ENCODE data around the gene C3orf18.

The C3orf18 gene

DNA sequence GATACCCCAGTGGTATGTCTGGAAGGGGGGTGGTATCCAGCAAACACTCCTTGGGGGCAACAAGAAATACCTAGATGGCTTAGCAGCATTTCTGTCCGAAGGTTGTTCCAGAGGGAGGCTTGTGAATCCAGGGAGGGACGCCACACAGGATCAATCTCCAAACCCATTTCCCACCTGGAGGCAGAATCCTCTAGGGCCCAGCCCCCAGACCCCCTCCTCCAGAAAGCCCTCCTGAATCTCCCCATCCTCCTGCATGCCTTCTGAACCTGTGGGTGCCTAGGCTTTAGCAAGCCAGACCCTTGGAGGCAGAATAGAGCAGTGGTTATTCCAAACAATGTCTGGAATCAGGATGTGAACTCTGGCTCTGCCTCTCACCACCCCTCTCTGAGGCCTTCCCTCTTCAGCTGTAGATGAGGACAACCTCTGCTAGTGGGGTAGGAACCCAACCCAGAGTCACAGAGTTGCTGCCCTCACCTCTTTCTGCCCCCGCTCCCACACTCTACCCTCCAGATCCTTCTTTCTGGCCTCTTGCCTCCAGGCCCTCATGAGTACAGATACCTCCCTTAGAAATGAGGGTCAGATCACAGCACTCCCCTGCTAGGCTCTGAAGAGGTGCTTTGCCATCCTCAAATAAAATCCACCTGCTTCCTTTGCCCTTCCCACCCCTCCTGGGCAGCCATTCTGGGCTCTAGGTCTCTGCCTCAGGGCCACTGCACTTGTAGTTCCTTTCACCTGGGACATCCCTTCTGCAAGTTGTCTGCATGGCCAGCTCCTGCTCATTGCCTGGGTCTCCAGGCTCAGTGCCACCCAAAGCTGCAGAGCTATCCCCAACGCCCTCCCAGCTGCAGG, 35.9 kb upstream of the C3orf18 start:
- DNase-seq, result no peak

DNA sequence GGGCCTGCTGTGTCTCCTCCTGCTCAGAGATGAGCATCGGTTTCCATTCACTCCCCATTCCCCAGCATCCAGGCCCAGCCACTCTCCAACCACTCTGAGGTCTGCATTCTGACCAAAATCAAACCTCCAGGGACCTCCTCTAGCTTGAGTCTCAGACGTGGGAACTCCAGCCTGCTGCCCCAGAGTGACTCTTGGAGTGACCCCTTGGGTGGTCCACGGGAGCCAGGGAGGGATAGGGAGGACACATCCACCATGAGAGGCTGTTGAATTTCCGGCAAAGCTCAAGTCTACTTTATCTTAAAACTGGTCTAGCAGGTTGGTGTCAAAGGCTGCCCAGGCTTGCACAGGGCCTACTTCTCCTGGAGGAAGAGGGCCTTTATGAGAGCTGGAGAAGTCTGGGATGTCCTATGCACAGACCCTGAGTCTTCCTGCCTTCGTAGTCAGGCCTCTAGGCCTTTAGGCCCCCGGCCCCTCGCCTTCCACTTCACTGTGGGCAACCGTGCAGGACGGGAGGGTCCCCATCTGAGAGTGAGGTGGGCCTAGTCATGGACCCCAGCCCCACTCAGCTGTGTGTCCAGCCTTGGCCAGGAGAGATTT, 35.1 kb upstream of the C3orf18 start:
- no peak for DNase-seq

DNA sequence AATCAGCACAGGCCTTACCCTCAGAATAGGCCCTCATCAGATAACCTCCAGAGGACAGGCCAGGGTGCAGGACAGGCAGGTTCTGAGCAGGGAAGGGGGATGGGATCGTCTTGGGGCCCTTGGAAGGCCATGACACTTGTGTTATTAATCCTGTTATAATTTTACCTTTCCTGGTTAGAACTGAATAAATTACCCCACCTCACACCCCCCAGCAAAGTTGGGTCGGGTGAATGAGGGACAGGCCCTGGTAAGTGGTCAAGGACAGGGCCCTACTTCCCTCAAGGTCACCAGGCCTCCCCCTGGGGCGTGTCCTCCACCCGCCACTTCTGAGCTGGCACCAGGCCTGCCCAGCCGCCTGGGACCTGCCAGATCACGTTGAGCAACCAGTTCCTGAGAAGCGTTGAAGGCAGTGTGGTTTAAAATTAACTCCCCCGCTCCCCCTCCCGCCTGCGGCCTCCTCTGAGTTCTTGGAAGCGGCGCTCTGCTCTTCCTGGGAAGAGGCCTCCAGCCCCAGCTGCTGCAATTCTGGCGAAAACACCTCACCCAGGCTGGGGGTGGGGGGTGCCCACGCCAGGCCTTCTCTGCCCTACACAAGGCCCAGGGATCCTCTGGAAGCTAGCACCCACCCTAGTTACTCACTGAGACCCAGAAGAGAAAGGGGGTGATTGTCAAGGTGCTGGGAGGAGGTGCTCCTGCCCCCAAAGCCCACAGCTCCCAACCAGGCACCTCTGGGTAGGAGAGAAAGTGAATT, 33.5 kb upstream of the C3orf18 start:
- peak; percentile 97 for DNase-seq

DNA sequence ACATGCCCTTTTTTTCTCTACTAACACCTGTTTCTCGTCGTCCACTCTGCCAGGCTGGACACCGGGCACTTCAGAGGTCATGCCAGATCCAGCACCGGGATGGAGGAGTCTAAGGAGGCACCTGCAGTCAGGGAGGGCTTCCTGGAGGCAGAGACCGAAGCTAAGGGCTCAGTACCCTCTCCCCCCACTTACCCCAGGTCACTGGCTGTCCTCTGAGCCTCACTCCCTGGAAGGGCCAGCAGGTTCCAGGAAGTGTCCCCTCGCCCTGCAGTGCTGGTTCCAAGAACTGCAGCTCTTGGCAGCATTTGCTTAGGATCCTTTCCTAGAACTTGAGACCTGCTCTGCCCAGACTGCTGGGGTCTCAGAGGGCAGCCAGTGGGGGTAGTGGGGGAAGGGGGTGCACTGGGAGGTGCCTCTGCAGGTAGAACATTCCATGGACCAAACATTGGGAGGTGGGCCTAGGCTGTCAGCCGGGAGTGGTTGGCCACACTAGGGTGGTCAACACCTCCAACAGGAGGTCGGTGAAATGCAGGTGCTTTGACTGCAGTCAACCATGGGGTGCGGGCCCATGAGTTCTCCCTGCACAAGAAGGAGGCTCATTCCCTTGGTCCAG, 32.7 kb upstream of the C3orf18 start:
- DNase-seq, result no peak

DNA sequence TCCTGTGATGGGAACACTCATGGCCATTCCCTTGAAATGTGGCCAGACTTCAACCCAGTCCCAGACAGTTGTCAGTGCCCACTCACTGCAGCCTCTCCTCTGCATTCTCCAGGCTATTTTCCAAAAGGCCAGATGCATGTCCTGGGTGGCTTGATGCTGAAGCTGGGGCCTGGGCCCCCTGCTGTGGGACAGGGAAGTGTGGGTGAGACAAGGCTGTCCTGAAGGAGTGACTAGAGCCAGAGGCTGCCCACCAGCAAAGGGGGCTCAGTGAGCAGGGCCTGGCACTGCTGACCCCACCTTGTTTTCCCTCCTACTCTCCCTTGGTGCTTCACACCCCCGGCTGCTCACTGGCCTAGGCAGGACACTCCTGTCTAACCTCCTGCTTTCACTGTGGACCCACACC, 32.2 kb upstream of the C3orf18 start:
- DNase-seq, result no peak

DNA sequence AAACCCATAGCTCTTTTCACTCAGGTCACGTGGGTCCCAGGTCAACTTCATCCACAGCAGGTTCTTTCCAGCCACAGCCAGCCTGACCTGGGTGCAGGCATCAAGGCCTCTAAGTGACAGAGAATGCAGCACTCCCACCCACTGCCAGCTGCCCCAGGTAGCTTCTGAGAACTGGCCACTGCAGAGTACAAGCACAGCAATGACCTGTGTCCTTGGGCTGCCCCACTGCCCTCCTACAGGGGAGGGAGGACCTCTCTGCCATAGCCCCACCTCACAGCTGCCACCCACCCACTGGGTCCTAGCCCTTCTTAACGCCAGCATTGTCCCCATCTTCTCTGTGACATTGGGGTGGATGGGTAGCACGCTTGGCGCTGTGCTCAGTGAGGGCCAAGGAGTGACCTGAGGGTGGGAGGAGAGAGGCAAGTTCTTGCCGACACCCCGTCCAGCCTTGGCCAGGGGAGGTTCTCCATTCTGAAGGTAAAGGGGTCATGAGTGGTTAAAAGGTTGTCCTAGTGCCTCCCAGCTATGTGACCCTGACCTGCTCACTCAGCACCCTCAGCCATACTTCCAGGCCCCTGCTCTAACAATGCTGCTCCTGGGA, 31.7 kb upstream of the C3orf18 start:
- no peak for DNase-seq

DNA sequence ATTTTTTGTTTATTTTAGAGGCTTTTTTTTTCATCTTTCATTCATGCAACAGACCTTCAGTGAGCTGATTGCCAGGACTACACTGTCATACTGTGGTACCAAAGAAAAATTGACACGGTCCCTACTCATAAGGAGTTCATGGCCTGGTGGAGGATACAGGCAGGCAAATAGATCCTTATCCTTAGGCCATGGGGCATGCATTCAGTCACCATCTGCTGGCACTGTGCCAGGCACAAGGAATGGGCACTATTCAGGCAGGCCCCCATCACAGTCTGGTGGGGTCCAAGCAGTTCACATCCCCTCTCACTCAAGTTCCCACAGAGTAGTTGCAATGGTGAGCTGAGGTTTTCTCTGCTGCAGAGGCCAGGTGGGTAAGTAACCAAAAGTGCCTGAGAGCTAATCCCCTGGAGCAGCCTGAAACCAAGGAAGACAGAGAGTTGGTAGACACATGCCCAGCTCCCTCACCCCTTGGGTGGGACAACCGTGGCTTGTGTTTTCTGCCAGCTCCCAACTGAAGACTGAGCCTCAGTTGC, 26.8 kb upstream of the C3orf18 start:
- DNase-seq, result no peak

DNA sequence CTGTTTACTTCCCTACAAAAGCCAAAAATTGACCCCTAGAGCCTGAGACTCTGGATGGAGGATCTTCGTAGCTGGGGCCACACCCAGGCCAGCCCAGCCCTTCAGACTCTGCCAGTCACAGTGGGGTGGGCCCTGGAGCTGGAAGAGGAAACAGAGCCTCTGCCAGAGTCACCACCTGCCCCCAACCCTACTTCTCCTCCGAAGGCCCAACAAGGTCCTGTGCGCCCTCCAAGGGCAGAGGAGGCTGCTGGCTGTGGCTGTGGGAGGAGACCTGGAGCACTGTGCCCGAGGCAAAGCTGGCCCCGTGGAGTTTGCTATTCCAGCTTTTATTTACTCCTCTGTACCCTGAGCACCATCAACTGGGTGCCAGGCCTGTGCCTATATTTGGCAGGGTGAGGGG, 25.0 kb upstream of the C3orf18 start:
- DNase-seq, result peak in 1 of 2 donors; percentile 59

DNA sequence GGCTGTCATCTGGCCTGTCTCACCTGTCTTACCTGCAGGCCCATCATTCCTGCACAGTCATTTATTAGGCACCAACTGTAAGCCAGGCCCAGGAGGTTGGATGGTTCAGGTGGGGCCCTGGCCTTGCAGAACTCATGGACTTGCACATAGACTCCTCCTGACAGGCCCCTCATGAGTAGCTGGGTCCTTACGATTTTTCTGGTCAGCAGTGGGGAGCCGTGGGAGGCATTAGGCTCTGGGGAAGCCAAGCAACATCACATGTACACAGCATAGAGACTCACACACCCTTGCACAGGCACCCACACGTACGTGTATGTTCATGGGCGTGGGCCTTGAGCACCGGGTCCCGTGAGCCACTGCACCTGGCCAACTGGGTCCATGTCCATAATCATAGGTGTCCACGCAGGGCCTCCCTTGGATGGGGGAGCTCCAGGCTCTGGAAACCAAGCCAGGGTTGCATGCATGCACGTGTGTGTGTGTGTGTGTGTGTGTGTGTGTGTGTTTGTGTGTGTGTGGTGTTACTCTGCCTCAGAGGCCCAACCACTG, 23.7 kb upstream of the C3orf18 start:
- DNase-seq, result peak in 1 of 2 donors; percentile 31

DNA sequence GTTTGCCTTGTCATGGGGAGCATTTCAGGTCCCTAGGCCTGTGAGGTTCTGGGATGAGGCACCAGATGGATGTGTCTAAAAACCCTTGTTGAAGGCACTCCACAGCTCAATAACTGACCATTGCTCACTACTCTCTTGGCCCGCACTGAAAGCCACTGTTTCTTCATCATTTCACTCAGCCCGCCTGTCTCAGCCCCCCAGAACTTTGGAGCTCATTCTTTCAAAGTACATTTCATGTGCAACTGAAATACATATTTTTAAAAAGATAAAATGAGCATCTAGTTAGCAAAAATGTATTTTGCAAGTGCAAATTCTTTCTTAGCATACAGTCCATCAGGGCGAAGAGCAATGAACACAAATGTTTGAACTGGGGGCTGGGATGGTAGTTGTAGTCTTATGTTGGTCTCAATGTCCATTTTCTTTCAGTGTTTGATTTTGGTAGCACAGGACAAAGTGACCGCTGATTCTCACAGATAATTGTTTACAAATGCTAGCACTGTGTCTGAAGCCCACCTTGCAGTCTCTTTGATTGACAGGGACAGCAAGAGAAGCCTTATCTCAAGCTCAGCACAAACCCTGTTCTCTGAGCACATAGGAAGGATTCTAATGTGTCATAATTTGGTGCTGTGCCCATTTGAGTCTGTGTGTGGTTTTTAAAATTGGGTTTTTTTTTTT, 21.3 kb upstream of the C3orf18 start:
- DNase-seq, result no peak

DNA sequence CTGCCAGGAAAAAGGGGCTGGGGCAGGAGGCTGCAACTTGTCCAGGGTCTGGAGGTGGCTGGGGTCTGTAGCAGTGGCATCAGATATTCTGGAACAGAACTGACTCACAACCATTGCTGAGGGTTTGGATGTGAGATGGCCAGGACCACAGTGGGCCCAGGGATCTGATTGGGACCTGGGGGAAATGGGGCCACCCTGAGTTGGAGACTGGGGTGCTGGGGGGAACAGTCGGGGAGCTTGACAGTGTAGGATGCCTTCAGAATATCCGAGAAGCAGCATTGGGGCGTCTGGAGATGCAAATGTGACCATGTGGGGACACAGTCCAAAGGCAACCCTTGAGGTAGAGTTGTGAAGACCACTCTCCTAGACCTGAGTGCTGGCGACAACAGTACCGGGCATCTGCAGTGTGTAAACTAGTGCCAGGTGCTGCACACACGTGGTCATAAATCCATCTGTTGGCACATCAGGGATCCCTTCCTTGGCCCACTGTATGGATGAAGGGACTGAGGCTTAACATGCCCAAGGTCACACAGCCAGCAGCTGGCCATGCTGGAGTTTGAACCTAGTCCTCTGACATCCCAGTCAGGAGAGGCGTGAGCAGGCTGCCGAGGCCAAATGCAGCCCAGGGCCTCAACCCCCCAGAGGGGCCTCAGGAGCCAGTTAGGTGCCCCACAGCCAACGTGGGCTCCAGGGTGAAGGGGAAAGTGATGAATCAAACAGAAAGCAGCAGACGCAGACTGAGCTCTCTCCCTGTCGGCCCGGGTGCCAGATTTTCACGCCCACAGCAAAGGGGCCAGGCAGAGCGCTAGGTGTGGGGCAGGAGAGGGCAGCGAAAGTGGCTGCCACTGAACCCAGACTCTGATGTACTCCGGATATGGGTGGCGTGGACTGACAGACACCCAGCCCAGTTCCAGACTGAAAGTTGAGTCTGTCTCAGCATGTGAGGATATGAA, 20.5 kb upstream of the C3orf18 start:
- DNase-seq, result peak; percentile 77 to 78

DNA sequence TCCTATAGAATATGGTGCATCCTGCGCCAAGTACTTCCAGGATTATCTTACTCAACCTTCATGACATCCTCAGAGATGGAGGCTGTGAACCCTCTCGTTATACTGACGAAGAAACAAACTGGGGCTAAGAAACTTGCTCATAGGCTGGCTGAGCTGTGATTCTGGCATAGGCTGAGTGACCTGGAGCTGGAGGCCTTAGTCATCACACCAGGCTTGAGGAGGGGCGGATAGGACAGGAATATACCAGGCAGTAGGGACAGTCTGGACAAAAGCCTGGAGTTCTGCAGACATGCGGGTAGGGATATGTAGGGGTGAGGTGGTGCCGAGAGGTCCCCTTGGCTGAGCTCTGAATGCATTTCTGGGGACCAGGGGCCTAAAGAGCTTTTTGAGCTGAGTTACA, 19.8 kb upstream of the C3orf18 start:
- no peak for DNase-seq

DNA sequence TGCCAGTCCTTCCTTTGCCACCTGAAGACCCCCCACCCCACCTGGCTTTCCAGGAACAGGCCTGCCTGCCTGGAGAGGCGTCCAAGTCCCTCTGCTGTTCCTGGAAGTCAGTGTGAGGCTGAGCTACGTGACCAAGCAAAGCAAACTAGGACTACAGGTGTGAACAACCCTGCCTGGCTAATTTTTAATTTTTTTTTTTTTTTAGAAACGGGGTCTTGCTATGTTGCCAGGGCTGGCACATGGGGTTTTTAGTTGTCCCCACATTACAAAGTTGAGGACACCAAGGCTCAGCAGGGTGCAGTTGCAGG, 19.2 kb upstream of the C3orf18 start:
- no peak for DNase-seq

DNA sequence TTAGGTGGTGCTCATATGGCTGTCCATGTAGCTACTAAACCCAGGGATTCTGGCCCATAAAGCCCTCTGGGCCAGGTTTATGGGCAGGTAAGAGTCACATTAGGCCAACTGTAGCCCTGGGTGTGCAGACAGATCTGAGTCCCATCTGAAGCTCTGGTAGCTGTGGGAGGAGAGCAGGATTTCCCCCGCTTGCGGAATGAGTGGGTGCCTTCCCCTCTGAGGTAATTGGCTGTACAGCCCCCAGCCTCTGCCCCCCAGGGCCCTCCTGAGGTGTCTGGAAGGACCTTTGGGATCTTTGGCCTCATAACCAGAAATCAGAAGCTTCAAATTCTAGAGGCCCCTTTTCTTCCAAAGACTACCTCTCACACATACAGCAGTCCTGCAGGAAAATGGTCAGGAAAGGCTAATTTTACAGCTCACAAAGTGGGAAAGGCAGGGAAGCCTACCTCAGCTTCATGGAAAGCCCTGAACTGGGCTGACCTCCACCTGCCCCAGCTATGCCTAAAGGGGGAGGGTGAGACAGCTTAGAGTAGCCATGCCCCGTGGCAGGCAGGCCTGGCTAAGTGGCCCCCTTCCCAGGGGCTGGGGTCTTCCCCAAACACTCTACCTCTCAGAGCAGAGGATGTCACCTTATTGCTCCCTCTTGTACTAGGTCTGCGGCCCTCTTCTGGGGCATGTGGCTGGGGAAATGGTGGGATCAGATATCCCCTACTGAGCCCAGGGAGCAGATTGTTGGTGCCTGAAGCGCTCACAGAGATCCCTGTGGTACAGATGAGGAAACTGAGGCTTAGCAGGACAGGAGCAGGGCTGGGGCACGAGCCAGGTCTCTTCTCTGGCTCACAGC, 18.6 kb upstream of the C3orf18 start:
- DNase-seq, result no peak

DNA sequence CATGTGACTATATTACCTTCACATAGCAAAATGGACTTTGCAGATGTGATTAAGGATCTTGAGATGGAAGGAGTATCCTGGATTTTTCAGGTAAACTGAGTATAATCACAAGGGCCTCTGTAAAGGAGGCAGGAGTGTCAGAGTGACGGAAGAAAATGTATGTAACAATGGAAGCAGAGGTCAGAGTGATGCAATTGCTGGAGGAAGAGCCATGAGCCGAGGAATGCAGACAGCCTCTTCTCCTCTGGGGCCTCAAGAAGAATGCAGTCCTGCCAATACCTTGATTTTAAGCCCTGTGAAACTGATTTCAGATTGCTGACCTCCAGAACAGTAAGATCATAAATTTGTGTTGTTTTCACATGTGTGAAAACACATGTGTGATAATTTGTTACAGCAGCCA, 16.8 kb upstream of the C3orf18 start:
- no peak for DNase-seq

DNA sequence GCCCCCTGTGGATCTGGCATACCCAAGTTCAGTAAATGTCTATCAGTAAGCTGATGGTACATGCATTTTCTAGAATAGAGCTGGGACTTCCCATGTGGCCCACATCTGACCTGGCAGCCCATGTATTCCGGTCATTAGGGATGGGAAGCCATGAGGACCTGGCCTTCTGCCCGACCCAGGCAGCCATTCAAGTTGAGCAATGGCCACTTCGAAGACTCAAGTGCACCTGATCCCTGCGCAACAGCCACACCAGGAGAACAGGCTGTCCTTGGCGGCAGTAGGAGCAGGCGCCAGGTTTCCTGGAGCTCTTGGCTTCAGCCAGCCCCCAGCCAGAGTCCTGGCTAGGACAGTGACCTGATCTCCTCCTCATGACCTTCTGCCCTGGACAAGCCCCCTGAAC, 16.4 kb upstream of the C3orf18 start:
- no peak for DNase-seq

DNA sequence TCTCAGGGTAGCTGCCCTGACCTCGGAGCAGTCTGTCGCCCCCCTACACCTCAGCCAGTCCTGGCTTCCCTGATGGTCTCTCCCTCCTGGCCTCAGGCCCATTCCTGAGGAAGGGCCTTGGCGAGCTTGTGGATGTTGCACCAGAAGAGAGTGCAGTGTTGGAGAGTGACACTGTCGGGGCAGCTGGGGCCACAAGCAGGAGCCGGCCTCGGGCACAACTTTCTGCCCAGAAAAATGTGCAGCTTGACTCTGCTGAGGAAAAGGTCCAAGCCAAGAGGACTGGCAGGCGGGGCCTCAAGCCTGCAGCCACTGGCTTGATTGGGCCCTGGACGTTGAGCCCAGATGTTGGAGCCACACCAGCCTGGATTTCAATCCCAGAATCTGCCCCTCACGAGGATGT, 14.5 kb upstream of the C3orf18 start:
- no peak for DNase-seq

DNA sequence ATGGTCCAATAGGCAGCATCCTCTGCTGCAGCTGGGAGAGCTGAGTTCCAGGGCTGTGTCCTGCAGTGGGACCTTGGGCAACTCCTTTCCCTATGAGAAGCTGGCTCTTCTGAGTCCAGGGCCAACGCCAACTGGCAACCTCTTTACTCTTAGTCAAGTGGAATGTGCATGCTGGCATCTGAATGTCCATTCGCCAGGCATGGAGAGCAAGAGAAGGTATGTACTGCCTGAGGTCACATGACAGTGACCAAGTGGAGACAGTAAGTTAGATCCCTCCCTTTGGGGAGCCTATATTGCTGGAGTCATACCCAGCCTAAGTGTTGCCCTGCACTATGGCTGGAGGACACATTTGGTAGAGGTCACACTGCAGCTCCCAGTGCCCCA, 13.9 kb upstream of the C3orf18 start:
- DNase-seq, result no peak

DNA sequence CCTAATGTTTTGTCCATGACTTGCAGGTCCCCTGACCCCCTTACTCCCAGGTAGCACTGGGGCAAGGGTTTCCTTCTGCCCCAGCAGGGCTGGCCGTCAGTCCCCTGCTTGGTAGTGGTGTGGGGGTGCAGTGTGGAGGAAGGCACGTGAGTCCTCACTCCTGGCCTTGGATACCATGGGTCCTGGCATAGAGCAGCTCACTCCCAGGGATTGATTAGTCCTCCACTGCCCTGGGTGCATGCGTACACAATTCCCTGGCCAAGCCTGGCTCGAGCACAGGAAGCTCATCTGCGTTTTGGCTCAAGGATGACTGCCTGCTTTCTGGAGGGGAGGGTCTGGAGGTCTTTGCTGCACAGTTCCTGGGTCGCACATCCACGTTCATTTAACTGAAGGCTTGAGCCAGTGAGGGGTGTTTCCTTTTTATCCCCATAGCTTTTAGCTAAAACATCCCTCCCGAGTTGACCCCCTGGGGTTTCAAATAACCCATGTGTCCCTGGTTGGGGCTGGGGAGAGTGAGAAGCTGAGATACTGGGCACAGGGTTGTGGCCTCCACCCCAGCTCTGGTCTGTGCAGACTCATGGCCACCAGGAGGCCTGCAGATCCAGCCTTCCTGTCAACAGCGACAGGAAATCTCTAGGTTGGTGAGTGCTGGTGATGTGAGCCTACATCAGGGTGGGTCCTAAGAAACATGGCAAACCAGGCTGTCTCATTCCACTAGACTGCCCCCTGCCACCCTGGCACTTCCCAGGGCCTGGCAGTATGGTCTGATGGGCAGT, 13.3 kb upstream of the C3orf18 start:
- peak in 1 of 2 donors; percentile 34 for DNase-seq
